HG02678 (cell line): ENCODE measurements around the gene EFCAB6.

Source experiments
- ATAC-seq: cut with Tn5 transposase; IDR thresholded peaks from one replicate; pipeline ENCODE4 v1.9.1; 2021; ENCODE audit warnings: mild to moderate bottlenecking, moderate library complexity; ENCODE audit not compliant: unreplicated experiment

EFCAB6 gene

DNA sequence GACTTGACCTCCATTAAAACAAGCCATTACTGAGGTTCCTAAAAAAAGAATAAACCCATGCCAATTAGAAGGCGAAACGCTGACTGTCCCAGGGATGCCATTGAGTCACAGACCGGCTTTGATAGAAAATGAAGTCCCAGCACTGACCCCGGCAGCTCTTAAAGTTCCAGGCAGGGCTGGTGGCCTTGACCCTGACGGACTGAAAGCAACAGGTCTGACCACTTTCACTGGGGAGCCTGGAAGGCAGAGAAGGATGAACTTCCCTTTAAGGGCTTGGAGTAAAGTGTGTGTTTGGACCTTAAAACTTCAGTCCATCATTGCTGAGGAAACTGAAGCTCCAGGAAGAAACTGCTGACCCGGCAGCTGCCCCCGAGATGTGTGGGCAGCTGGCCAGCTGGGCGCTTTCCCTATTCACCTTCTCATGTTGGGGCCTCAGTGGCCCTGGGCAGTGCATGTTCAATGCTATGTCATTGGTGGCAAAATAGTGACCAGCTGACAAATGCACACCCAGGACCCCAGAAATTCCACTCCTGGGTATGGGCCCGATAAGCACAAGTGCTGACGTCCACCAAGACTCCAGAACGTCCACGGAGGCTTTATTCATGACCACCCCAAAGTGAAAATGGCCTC is 18.9 kb upstream of the EFCAB6 start:
- ATAC-seq: no peak

DNA sequence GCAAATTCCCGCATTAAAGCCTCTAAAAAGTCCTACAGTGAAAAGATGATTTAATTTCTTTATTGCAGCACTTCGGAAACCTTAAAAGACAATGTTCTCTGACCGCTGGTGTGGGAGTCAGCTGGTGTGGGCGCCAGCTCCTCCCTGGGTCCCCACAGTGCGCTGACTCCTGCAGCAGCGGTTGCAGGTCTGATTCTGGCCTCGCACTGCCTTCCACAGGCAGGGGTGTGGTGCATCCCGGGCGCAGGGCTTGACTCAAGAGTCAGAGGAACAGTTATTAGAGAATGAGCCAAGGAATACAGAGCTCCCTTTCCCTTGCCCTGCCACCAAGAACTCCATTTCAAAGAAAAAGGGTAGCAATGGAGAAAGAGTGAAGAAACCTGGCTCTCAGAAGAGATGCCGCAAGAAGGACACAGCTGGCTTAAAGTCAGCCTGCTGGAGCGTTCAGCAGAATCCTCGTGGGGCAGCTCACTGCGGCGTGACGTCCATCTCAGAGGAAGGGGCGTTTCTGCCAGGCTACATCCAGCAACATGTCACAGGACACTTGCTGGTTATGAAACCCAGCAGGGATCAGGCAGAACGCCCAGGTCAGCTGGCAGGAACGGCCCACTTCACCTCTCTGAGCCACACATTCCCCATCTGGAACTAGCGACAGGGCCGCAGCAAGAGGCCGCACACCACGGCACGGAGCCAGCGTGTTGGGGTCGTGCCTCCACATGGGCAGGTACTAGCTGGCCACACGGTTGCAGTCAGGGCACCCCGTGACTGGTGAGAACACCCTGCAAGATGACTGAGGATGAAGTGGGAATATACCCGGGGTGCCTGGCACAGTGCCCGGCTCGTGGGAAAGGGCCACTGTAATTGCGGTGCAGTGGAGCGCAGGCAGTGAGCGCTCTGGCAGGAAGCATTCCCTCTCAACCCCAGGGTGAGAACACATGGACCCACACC is 18.1 kb upstream of the EFCAB6 start:
- ATAC-seq: no peak

DNA sequence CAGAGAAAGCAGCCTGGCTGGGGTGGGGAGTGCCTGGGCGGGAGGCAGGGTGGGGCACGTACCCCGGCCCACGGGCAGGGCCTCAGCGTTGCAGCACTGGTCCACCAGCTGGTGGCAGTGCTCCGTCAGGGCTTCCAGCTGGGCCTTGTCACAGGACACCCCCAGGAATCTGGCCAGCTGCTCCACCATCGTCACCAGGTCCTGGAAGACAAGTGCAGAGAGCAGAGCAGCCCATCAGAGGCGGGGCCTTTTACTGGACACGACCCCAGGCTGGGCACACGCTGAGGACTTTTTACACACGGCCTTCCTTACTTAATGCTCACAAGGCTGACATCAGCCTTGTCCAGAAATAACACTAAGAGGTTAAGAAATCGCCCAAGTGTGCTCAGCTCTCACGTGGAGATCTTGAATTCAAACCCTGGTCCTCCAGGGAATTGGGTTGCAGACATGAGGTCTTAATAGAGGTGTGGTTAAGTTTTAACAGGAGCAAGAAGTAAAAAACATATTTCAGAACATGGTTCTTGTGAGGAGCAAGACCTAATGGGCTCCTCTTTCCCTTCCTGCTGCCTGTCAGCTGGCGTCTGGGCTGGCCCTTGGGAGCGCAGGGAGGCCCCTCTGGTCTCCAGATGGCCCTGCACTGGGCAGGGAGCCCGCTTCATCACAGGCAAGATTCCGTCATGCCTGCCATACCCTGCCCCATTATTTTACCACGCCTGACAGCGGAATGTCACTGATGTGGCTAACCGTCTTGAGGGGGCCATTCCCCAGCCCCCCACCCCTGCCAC is 17.1 kb upstream of the EFCAB6 start:
- no peak for ATAC-seq

DNA sequence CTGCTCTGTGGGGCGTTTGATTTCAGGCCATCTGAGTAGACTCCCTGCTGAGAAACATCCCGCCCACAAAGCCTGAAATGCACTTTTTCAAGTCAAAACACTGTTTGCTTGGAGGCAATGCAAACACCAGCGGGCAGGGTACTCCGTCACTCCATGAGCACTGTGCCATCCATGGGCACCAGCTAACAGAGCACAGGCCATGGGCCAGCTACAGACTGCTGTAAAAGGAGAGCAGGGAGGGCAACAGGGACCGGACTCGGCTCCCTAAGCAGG is 16.6 kb upstream of the EFCAB6 start:
- ATAC-seq: no peak

DNA sequence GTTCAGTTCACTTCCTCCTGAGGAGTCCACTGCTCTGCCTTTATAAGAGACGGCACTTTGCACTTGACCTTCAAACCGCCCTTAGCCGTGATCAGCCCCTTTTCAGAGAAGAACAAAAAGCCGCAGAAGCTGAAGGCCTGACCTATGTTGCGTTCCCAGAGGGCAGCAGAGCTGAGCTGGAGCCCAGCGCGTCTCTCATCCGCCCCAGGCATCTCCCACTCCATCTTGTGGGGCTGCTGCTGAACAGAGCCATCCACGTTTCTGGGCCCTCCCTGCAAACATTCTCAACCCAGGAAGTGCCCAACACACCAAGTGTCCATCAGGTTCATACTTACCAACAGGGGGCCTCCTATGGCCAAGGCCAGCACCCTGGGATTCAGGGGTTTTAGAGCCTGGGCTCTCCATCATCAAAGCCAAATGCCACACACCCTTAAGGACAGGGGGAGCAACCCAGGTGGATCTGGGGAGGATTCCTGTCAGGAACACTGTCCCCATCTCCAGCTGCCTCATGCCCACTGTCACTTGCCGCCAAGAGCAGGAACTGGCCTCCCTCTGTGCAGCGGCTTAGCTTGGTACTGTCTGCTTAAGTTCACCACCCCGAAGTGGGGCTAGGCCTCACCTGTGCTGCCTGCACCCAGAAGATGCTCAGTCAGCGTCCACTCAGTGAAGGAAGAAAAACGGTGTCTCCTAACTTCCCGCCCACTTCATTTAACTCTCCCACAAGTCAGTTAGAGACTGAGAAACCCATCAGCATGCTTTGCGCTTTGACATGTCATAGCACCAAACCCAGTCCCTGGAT is 16.0 kb upstream of the EFCAB6 start:
- no peak for ATAC-seq

DNA sequence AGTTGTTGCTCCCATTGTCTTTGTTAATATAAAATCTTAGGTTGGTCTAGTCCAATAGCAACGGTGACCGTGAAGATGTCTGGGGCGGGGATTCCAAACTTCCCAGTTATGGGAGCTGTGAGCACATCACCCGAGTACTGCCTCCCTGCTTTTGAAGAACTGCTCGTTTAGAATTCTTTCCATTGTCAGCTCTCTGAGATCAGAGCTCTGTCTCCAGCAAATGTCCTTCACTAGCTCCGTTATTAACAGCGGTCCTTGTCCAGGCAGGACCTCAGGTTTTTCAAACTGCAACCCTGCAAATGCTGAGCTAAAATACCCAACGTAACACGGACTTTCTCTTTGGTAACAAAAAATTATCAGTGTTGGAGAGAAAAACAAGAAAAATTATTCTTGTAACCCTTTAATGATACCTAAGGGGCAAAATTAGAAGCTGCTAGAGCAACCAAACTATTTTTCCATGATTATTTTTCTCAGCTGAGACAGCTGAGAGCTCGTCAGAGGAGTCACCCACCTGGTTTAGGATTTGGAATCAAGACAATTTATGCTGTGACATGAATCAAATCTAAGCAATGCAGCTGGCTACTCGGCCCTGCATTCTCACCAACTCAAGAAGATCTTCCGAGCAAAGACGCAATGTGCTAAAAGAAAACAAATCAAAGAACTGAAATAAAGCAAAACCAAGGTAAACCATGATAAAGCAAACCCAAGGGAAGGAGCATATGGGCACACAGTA is 15.1 kb upstream of the EFCAB6 start:
- ATAC-seq: no peak

DNA sequence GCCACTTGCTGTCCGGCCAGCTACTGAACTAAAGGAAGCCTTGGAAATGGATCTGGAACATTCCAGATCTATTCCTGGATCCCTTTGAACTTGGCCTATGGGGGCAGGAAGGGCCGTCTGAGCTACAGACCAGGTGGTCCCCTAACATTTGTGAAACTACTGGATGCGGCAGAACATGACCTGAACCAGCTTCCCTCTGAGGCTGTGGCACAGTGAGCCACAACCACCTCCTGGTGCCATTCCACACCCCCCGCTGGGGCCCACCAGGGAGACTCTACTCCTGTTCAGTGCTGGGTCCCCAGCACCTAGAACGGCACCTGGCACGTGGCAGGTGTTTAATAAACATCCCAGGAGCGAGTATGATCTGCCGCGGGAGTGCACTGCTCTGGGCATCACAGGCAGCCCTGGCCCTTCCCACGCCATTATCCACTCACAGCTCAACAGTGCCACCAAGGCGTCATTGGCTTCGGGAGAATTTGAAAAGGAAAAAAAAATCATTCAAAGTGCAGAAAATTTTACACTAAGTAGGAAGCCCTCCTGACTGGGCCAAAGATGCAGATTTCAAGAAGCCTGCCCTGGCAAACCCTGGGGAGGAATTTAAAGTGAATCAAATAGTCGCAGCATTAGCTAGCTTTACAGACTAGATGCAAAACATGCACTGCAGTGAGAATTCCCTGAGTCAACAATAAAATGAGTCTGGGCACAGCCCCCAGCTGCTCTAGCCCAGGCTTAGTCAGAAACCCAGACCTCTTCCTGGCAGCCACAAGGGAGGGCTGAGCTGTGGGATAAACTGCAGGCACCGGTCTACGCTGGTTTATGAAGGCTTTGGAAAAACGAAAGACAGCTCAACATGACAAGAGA is 14.3 kb upstream of the EFCAB6 start:
- ATAC-seq: no peak

DNA sequence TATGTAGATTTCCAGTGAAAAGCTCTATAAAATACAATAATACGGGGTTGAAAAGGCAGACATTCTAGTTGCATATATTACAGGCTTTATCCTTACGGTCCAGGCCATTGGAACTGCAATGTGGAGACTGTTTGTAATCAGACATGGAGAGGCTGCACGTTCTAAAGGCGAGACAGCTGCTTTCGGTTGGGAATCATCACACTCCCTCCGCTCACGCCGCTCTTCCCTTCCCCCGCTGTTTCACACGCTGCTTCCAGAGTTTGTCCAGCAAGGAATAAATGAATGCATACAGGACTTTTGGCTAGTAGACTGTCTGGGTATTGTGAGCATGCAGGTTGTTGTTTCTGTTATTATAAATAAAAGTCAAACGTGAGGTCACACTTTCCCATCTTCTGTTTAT is 13.5 kb upstream of the EFCAB6 start:
- no peak for ATAC-seq

DNA sequence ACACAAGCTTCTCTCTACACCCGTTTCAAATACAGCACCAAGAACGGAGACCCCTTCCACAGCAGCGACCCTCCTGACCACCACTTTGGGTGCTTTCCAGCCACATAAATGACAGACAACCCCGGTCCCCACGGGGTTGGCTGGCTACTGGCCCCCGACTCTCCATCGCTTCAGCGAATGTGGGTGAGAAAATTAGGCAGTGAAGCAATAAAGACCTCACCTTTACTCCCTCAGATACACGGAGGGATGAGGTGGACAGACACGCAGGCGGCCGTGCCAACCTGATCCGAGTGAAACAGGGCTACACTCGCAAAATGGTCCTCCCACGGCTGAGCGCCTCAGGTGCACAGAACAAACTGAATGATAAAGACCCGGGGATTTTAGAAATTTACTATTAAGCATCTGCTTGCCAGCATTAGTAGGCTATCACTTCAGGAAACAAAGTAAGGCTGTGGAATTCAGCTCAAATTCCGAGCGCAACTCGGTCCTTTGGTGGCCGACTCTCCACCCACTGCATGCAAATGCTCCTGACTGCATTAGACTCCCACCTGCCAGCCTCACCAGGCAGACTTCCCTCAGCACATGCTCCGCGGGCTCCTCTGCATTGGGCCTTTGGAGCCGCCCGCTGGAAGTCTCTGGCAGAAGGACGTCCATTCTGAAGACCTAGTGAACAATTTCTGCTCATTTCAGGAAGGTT is 12.8 kb upstream of the EFCAB6 start:
- no peak for ATAC-seq

DNA sequence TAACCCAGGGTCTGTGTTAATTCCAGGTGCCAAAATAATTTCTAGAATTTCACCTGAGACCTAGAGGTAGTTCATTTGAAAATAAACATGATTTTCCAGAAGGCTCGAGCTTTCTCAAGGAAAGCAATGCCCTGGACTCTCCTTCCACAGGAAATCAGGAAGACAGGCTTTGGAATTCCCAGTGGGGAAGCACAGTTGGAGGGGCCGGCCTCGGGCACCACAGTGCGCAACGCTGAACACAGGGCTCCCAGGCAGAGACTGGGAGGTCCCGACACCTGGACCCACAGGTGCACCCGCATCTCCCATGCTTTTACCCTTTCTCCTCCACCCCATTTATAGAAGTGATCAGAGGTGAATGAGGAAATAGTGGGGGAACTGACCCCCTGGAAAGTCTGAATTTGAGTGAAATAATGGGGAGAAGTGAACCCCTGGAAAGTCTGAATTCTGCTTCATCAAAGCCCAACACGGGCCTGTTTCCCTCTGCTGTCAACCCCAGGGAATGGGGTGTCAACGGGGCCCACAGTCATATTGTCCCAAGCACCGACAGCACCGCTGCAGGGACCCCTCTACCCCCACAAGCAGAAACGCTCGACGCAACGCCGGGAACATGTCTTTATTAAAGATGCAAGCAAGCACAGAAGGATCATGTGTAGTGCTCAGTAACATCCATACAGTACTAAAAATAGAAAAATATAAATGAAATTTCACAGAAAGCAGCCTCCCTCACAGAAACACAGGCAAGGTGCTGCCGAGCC is 12.0 kb upstream of the EFCAB6 start:
- ATAC-seq: no peak

DNA sequence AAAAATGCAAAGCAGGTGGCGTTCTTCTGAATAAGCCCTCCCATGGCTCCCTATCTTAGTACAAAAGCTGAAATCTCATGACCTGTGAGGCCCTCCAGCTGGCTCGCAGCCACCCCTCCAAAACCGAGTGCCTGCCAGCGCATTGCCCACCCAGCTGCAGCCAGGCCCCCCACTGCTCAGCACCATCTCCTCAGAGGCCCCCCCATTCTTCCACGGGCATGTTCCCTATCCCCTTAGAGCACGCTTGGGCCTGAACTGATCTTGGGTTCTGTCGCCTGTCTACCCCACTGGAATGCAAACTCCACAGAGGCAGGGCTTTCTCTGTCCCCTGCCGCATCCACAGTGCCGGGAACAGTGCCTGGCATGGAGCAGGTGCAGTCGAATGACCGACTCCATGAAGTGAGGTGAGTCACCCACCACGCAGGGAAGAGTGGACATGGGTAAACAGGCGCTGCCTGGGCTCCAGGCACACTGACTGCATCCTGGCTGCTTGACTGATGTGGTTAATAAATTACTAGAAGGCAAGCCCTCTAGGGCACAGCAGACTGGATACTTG is 11.3 kb upstream of the EFCAB6 start:
- no peak for ATAC-seq

DNA sequence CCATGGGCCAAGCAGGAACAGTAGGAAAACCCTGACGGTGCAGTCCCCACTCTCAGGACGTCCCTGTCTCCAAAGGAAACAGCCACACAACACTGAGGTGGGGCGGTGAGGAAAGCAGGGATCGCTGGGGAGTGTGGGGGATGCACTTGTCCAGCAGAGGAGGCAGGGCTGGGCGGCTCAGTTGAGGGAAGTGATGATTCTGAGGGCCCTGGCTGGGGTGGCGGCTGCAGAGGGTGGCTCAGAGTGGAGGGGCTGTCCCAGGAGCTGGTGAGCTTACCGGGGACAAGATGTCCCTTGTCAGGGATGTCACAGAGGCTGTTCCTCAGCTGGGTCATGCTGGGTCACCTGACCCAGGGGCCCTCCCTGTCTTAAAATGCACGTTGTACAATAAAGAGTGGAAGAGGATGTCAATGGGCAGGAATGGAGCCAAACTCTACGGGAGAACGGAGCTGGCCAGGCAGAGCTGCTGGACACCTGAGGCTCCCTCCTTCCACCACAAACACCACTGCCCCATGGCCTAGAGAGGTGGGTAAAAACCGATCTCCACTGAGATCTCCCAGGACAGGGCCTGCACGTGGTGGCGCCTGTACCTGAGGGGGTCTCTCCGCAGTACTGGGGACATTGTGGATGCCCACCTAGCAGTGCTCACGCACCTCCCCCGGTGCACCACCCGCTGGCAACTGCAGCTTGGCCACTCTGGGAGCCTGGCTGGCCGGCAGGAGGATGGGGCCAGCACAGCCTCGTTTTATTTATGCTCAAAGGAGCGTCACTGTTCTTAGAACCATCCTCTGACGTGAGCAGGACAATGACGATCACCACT is 9.7 kb upstream of the EFCAB6 start:
- no peak for ATAC-seq

DNA sequence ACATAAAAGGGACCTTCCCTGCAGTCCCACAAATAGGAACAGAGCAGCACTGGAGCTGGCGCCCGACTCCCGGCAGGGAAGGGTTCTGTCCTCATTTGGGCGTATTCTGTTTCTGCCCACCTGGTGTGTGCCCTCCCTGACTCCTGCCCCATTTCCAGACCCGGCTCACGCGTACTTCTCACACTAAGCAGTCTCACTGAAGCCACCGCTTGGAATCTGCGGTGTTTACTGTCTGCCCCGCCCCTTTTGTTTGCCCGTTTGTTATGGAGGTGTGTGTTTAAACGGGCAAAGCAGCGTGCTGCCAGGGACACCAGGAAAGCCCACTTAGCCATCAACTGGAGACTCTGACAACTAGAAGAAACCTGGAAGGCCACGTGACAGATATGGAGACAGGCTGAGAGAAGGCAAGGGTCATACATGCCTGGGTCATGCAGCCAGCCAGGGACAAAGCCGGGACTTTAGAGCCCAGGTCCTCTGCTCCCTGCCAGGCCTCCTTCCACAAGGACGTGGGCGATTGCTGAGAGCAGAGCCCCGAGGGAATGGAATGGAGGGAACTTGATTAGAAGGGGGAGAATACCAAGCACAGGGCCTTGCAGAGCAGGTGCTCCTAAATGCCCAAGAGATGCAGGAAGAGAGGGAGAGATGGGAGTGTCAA is 8.7 kb upstream of the EFCAB6 start:
- ATAC-seq: no peak

DNA sequence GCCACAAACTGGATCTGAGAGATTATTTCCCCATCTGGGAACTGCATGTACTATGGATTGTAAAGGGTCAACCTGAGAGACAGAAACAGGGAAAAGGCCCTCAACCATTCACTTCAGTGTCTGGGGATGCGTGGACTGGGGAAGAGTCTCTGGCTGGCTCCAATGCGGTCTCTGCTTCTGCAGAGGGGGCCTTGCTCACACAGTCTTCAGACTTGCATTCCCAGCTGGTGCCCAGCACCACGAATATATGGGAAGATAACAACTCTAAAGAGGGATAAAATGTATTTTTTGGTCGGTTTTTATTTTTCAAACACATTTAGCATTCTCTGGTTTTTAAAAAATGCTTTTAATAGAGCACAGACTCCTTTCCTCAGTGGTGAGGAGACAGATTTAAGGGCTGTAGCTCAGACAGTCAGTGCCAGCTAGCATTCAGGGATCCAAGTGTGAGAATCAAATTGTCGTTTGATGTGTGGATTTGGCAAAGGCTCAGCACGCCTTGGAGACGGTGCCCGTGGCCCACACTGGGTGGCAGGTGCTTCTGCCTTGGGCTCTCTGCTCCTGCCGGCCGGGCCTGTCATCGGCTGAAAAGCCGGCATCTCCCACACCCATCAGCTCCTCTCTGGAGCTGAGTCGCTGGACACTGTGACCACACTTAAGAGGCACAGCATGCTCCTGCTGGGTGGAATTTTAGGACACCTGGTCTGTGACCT is 8.0 kb upstream of the EFCAB6 start:
- ATAC-seq: no peak

DNA sequence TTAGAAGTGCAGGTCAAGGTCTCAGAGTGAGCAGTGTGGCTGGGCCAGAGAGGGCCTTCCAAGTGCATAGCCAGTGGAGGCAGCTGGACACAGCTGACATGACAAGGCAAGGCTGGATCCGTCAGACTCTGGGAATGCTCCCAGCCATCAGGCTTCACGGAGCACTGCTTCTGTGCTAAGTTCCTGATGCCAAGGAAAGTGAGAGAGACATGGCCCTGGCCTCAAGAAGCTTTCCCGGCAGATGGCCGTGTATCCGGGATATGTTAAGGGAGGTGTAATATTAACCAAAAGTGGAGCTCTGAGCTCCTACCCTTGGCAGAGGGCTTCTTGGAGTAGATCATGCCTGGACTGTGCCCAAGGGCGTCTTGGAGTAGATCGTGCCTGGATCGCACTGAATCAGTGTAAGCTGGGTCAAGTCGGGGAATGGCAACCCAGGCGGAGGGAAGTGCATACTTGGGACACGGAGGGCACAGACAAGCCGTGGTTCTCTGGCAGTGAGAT is 7.4 kb upstream of the EFCAB6 start:
- ATAC-seq: no peak

DNA sequence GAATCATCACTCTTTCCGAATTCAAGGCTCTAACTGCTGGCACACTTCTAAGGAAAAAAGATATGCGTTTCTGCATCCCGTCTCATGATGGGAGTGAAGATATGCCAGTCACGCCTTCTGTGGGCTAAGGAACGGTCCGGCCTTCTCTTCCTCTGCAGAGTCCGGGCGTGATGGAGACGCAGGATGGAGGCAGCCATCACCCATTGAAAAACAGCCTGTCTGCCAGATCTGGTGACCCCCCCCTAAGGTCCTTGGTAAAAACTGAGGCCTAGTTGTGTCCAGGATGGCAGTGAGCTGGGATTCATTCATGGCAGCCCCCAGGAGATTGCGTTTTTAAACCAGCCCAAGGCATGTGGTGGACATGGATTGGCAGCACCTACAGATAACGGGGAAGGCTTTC is 6.9 kb upstream of the EFCAB6 start:
- ATAC-seq: no peak
